Cardiac fibroblast (primary cell): ENCODE measurements around the gene LGALS7B.

Experiments used
- DNase-seq, 2 donors: peaks; one replicate each; pipeline versions ENCODE4 v3.0.0 to v3.0.0-alpha.2; 2010; ENCODE audit warnings: low read depth in 2 of 2
- H3K4me3 ChIP-seq, 2 donors: replicated peaks in 1 of 2; 1 replicate in 1 of 2; 2 replicates in 1 of 2; pipeline ENCODE4 v1.5.1; 2011; ENCODE audit warnings: low read depth in 2 of 2, low read length in 2 of 2, mild to moderate bottlenecking in 2 of 2, moderate library complexity in 1 of 2
- CTCF ChIP-seq: IDR thresholded peaks from one replicate; pipeline ENCODE4 v1.5.1; 2011; ENCODE audit warnings: low read depth, mild to moderate bottlenecking, low read length, inconsistent platforms

Gene LGALS7B

DNA sequence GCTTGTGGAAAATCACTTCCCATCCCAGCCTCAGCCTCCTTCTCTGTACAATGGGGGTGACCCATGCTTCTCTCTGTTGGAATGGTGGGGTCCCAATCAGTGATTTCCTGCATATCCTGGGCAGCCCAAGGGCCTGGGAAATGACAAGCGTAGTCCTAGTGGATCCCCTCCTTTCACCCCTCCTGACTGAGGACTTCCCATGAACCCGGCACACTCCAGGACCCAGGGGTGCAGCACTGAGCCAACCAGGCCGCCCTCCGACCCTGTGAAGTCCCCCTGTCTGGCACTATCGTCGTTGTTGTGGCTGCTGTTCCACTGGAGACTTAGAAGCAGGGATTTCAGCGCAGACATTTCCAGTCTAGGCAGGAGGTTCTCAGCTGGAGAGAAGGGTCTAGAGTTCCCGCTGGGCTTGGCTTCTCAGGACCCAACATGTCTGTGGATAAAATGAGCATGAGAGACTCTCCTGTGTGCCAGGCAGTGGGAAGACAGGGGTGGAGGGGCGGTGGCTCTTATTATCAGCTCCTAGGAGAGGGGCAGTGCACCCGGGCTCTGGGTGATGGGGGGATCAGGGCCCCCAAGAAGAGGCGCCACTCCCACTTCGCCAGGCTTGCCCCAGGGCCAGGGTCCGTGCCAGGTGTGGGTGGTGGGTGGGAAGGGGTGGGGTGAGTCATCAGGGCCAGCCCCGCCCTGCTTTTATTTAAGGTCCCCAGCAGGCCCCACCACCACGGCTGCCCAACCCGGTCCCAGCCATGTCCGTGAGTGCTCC lies at the start of gene LGALS7B:
TSS of gene LGALS7B (plus strand) at position 723 of the 766 bp plus-strand sequence. CDS start at position 750, 27 bp downstream.
- no peak for TF ChIP-seq CTCF
- no peak within 1 kb of the TSS for H3K4me3 ChIP-seq
- DNase-seq, result no peak

DNA sequence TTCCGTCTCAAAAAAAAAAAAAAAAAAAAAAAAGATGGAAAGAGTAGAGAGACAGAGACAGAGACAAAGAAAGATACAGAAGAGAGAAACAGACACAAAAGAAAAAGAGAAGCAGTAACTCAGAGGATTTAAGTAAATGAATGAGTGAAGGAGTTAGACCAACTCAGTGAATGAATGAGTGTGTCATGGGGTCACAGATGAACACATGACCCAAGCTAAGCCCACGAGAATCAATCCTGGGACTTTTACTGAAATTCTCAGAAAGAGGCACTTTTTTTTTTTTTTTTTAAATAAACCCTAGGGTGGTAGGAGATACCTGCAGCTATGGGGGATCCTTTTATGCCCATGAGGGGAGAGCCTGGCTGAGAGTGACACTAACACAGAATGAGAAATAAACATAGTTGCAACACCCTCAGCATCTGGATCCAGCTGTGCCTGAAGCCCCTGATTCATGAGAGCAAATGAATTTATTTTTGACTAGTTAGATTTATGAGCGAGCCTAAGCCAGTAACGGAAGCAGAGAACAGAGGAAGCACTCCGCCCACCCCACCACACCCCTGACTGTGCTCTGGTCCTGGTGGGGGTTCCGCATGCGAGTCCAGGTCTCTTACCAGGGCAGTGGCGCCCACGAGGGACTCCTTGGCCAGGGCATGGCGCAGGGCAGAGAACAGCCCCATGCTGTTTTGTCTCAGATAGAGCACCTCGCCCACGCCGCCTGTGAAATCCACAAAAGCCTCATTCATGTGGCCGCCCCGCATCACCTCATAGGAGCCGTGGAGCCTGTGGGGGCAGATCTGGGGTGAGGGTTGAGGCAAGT lies 49.4 kb upstream of the LGALS7B start:
- H3K4me3 ChIP-seq, result no peak overlapping the region
- no peak for TF ChIP-seq CTCF
- no peak for DNase-seq

GRCh38 chr19:38740257-38740592 lies 48.8 kb upstream of the LGALS7B start:
- TF ChIP-seq CTCF, result no peak
- DNase-seq, result no peak

DNA sequence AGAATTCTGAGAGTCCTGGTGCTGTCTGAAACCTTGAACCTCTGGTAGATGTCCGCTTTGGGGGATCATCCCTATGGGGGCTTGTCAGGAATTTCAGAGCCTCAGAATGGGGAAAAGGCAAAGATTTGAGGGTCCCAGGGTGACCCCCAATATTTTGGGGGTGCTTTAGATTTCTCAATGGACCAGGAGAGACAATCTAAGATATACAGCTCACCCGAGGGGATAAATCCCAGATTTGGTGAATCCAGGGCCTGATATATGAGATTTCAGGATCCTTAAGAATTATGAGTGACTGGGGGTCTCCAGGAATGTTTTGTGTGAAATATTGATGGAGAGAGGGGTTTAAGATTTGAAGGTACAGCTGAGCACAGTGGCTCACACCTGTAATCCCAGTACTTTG lies 48.1 kb upstream of the LGALS7B start:
- H3K4me3 ChIP-seq, result no peak overlapping the region
- TF ChIP-seq CTCF, result no peak
- no peak for DNase-seq

More at GRCh38 chr19:38740257-38740592, 48.8 kb upstream of the LGALS7B start:
- H3K4me3 ChIP-seq, result no peak overlapping the region

DNA sequence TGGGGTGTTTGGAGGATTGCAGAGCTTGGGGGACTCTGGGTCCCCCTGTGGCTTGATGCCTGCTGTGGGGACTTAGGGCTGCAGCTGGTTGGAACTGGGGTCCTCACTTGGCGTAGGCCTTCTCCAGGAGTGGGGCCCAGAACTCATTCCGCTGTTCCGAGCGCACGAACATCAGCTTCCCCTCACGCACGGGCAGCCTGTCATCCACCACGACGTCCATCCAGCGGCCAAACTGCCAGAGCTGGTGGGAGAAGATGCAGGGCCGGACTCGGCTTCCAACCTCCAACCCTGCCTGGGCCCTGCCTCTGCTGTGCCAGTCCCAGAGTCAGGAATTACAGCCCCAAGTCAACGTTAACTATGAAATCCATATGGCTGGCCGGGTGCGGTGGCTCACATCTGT lies 47.3 kb upstream of the LGALS7B start:
- H3K4me3 ChIP-seq, result no peak overlapping the region
- DNase-seq, result no peak
- TF ChIP-seq CTCF, result no peak

DNA sequence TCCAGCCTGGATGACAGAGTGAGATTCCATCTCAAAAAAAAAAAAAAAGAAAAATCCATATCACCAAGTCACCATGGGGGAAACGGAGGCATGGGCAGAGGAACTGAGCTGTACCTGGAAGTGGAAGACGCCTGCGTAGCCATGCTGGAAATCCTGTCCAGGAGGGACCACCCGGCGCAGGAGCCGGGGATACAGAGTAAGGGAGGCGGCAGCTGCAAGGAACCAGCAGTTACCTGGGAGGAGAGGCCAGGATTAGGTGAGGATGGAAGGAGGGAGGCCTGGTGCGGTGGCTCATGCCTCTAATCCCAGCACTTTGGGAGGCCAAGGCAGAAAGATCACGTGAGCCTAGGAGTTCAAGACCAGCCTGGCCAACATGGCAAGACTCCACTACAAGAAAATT lies 46.7 kb upstream of the LGALS7B start:
- DNase-seq, result no peak

More for the DNA sequence above, 46.7 kb upstream of the LGALS7B start:
- H3K4me3 ChIP-seq, result no peak overlapping the region
- no peak for TF ChIP-seq CTCF
